GM20431 (cell line): Measurements from ENCODE around the gene KLK8.

Experiments used
- in situ Hi-C: fragments of 300-500 bp; cut with MseI, MboI; formaldehyde crosslinking; loops from one replicate; pipeline ENCODE4 v1.15.0; 2020; ENCODE audit warnings: low sequenced_read_pairs; ENCODE audit not compliant: unreplicated experiment

The KLK8 gene

DNA sequence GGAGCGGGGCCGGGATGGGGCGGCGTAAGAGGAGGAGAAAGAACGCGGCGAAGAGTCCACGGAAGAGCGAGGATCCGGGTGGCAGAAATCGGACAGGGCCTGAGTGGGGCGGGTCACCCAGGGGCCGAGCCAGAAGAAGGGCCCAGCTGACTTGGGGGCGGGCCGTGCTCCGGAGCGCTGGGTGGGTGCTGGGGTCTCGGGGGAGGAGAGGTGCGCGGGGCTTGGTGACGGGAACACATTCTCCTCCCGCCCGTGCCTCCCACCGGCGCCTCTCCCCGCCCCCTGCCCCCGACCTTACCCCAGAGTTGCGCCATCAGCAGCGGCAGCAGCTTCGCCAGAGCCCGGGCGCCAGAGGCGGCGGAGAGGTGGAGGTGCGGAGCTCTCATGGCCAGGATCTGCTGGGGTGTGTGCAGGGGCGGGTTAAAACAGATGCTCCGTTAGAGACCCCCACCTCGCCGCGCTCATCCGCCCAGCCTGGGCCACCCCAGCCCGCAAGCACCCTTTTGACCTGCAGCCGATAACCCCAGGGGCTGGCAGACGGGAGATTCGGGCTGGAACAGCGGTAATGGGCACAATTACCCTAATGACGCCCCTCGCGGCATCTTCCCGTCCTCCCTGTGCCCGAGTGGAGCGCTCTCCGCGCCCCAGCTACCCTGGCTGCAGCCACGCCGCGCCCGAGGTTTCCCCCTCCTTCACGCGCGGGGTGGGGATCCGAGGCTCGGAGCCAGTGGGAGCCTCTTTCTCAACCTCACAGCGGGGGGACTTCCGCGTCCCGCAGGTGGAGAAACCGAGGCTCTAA, 17.5 kb upstream of the KLK8 start:
- in situ Hi-C loops: no loop called here

DNA sequence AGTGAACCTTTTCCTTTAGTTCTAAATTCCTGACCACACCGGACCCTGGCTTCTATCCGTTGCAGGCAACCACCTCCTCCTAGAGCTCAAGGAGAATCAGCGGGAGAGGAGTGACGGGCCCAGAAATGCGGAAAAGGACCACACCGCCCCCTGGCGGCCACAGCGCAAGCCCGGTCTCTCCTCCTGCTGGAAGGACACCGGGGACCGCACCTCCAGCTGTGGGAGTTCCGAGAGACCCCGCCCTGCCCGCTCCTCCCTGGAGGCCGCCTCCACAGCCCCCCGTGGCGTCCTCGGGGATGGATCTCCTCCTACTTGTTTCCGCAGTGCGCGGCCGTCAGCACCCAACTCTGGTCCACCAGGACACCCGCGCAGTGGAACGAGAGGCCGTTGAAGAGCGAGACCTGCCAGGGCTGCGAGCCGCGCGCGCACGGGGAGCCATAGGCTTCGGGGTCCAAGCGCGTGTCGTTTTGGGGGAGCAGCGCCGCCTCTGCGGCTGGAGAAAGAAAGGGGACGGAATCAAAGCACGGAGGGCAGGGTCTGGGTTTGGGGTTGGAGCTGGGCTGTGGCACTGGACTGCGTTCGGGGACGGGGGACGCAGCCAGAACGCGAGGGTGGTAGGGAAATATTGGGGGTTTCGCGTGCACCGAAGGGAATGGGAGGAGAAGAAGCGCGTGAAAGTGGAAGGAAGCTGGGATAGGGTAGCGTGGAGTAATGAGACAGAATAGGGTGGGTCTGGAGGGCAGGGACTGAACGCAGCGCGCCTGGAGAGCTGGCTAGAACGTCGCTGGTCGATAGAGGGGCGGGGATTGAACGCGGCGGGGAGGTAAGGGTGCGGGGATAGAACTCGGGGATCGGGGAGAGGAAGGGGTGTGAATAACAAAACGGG, 15.6 kb upstream of the KLK8 start:
- in situ Hi-C loops: no loop called here

DNA sequence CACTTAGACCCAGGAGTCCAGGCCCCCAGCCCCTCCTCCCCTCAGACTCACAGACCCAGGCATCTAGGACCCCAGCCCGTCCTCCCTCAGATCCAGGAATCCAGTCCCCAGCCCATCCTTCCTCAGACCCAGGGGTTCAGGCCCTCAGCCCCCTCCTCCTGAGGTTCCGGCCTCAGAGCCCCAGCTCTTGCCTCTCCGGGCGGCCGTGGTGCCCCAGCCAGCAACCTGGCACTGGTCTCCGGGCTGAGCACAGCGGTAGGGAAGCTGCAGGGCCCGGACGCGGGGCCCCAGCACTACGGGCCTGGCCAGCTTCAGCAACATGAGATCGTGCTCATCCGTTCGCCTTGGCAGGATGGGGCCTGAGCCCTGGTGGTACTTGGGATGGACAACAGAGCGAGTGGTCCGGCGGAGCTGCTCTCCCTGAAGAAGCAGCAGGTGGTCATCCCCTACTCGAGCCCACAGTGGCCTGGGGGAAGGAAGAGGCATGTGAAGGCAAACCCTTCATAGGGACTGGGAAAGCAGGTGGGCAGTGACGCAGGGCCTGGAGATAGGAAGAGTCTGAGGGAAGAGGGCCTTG, 14.4 kb upstream of the KLK8 start:
- in situ Hi-C loops: no loop called here

DNA sequence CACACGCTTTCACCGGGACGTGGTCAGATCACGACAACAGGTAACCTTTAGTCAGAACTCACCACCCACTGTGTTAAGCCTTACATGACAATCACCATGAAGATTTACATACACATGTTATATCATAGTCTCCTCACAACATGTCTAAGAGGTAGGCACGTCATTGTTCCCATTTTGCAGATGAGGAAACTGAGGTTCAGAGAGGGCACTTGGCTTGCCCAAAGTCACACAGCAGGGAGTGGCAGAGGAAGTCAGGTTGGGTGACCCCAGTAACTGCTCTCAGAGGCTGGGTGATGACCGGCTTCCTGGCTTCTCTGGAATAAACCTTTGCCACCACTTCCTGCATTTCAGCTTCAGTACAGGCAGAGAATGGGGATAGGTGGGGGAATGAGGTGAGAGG, 12.8 kb upstream of the KLK8 start:
- in situ Hi-C loops: no loop called here

DNA sequence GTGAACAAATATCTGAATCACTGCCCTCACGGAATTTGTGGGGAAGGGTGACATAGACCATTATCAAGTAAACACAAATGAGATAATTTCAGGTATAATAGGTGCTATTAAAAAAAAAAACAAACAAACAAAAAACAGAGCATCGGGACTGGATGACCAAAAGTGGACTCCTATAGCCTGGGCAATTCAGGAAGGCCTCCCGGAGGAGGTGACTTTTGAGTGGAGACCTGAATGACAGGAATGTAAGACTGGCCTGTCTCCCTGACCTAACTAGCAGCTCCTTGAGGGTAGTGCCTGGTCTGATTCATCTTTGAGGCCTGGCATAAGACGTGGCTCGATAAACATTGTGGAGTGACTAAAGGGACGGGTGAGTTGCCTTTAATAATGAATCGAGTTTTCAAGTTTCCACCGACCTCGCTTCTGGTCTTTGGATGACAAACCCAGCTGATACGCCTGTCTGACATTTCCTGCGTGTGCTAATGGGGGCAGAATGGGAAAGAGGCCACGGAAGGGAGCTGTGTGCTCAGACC, 11.3 kb upstream of the KLK8 start:
- in situ Hi-C loops: no loop called here

DNA sequence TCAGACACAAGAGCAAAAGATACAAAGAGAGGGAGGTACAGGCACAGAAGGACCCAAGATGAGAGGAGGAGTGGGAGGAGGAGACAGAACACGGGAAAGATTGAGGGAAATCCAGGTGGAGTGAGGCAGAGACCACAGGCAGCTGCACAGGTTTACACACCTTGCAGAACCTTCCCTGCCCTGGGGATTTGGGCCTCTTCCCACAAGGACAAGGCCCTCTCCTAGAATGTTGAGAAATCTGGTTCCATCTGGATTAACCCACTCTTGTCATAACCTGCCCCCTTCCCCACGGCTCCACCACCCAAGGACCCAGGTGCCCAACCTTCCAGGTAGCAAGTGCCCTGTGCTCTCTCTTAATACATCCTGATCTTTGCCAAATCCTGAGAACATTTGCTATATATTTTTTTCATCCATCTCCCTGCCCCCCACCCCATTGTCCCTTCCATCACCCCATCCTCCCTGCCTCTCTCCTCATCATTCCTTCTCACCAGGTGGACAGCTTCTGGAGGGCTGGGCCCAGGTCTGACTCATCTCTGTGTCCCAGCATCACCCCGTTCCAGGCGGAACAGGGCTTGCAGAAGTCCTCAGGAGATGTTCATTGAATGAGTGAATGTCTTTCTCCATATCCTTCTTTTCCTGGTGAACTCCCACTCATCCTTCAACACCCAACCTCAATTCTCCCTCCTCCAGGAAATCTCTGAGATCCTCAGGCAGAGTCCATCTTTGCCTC, 8.8 kb upstream of the KLK8 start:
- in situ Hi-C loops: no loop called here

DNA sequence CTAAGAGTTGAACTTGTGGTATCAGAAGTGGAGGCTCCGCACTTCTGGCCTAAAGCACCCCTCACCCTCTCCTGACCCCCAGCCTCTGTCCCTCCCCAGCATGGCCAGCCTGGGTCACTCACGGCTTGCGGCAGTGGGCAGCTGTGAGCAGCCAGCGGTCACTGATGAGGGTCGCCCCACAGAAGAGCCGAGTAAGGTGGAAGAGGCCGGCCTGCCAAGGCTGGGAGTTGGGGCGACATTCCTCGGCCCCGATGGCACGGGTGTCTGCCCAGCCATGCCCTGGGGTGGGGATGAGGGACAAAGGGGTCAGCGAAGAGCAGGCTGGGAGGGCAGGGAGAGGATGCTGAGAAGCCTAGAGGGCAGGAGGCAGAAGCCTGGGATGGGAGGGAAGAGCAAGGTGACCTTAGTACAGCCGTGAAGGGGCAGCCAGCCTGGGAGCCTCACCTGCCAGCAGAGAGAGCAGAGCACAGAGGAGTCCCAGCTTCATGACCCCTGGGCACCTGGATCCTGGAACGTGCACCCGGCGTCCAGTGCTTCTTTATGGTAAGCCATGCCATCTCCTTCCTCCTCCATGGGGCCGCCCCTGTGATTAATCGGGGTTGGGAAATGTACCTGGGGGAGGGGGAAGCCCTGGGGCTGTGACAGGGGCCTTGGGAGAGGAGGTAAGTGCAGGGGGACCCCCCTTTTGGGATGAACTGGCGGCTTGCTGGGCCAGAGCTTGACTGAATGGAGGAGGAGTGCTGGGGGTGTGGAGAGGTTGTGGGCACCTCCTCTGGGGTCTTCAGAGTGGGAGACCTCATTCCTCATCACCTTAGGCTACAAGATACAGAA, 7.9 kb upstream of the KLK8 start:
- in situ Hi-C loops: no loop called here

DNA sequence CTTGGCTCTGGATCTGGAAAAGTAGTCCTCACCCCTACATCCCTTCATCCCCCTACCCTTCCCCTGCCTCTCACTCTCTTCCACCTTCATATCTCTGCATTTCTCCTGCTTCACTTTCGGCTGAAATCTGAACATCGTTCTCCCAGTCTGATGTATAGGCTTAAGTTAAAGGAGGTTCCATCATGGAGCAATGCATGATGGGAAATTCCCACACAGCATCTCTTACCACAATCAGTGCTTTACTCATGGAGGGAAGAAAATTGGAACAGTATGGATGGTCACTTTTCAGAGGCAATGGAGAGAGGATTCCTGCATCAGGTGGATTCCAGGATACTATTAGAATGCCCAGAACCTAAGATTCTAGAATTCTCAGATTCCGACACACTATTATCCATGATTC, 6.1 kb upstream of the KLK8 start:
- in situ Hi-C loops: no loop called here

- in situ Hi-C loops: no loop called here
Observed at GRCh38 chr19:51006406-51006805, 5.0 kb upstream of the KLK8 start.

GRCh38 chr19:51005248-51005647, 3.8 kb upstream of the KLK8 start:
- in situ Hi-C loops: no loop called here

DNA sequence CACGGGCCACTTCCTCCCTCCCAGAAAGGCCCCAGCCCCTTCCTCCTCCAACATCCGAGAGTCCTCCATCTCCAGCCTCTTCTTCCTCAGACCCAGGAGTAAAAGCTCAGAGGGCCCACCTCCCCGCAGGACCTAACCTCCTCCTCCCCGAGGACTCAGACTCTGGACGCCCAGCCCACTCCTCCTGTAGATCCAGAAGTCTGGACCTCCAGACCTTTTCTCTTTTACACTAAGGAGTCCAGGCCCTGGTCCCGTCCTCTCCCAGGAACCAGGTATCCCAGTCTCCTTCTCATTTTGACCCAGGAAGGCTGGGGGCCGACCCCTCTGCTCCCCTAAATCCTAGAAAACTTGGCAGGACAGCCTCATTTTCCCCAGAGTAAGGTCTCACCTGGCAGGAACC, 1.9 kb upstream of the KLK8 start:
- in situ Hi-C loops: no loop called here

- in situ Hi-C loops: no loop called here
Observed at GRCh38 chr19:51002542-51003311, 1.3 kb upstream of the KLK8 start.

DNA sequence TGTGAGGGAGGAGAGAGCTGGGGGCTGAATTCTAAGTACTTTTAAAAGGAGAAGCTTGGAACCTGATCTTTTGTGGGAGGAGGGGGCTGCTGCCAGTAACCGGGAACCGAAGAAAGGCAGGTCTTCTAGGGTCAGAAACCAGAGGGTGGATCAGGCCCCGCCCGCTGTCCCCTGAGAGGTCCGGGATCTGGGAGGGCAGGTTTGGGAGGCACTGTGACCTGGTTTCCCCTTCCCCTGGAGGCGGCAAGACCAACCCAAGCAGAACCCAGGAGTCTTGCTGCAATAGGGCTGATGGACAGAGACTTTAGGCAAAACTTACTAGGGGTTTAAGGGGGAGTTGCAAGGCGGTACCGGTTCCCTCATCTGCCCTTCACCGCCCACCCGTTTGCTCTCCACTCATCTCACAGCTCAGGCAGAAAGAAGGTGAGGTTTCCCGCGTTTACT, 707 bp upstream of the KLK8 start:
- in situ Hi-C loops: no loop called here

- in situ Hi-C loops: no loop called here
Observed at GRCh38 chr19:51000981-51001380, 423 bp downstream of the KLK8 start.

- in situ Hi-C loops: no loop called here
Observed at GRCh38 chr19:51000426-51000825, 978 bp downstream of the KLK8 start.

DNA sequence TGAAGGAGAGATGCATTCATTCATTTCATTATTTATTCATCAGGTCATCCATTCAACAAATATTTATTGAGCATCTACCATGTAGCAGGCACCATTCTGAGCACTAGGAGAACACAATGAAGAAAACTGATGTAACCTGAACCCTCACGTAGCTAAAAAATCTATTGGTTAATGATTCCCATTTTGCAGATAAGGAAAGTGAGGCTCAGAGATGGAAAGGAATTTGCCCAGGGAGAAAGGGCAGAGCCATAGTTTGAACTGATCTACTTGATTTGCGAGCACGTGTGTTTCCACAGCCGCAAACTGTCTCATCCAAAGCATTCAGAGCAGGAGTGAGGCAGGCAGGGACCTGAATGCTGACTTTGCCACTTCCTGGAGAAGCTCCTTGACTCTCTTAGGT, 2.7 kb downstream of the KLK8 start:
- in situ Hi-C loops: no loop called here

DNA sequence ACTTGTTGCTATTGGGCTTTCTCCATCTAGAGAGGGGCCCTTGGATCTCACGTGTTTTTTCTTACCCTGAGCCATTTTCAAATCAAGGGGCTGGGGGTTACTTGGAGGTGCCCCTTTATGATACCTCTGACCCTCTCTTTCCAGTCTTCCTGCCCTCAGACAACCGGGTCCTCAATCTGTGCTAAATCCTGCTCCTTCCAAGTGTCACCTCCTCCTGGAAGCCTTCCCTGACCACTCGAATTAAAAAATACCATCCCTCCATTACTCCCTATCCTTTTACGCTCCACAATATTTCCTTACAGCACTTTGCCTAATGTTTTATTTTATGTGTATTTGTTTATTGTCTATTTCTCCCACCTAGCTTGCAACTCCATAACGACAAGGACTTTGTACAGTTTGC, 3.3 kb downstream of the KLK8 start:
- in situ Hi-C loops: no loop called here

DNA sequence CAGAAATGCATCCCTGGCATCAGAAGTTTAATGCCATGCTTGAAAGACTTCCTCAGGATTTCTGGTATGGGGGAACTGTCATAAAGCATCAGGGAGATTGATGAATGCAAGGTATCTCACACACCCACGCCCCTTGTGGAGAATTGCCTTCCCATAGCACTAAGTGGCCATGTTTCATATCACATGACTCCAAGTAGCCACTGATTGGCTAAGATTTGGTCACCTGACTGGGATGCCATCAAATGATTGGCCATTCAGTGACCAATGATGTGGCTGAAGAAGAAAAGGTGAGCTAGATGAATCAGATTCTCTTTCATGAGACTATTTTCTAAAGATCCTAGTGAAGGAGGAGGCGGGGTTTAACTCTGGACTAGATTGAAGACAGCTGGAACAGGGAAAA, 7.3 kb downstream of the KLK8 start:
- in situ Hi-C loops: no loop called here

DNA sequence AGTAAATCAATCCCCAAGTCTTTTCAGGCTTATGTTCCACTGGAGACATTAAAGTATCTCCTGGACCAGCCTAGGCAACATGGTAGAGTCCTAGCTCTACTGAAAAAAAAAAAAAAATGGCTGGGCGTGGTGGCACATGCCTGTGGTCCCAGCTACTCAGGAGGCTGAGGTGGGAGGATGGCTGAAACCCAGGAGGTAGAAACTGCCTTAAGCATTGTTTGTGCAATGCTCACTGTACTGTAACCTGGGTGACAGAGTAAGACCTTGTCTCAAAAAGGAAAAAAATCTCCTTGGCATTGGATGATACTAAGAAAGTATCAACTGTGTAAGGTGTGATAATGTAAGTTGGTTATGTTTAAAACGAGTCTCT, 8.8 kb downstream of the KLK8 start:
- in situ Hi-C loops: no loop called here
